HepG2 (cell line): ENCODE data around the gene GDPGP1. TPM values are rescaled to one million over a fixed set of nuclear protein-coding genes. Genes with fewer than 3 reads are reported as not detected.

Experiments used
- CREM ChIP-seq, 2 experiments: sonication (generic) in 1 of 2; formaldehyde crosslinking in 1 of 2; IDR thresholded peaks; 2 replicates each; pipeline versions ENCODE4 v1.4.0 to v1.6.1; 2016 to 2020; ENCODE audit warnings: antibody characterized with exemption in 1 of 2, mild to moderate bottlenecking in 1 of 2, missing genetic modification reagents in 1 of 2
- GZF1 ChIP-seq: sonication (generic); formaldehyde crosslinking; IDR thresholded peaks from 2 replicates; pipeline ENCODE4 v1.5.1; 2020; ENCODE audit warnings: mild to moderate bottlenecking, missing genetic modification reagents
- JUND ChIP-seq: sonication (generic); formaldehyde crosslinking; IDR thresholded peaks from 2 replicates; pipeline ENCODE4 v1.8.0; 2022; ENCODE audit warnings: mild to moderate bottlenecking, missing genetic modification reagents
- PCBP2 ChIP-seq: fragments of 200-400 bp; formaldehyde crosslinking; optimal IDR thresholded peaks from 2 replicates; pipeline ENCODE3; 2018; ENCODE audit warnings: low read length, low read depth; ENCODE audit not compliant: poor library complexity, severe bottlenecking
- SALL2 ChIP-seq: sonication (generic); formaldehyde crosslinking; IDR thresholded peaks from 2 replicates; pipeline ENCODE4 v1.8.1; 2023; ENCODE audit warnings: mild to moderate bottlenecking, missing genetic modification reagents, inconsistent platforms
- ZNF235 ChIP-seq: sonication (generic); formaldehyde crosslinking; IDR thresholded peaks from 2 replicates; pipeline ENCODE4 v1.8.1; 2023; ENCODE audit warnings: mild to moderate bottlenecking, missing genetic modification reagents, borderline replicate concordance
- ZNF256 ChIP-seq: sonication (generic); formaldehyde crosslinking; conservative IDR thresholded peaks from 2 replicates; pipeline ENCODE4 v1.4.0; 2020; ENCODE audit warnings: missing genetic modification reagents
- polyA plus RNA-seq, 8 experiments: library from polyadenylated mRNA; depleted of rRNA in 3 of 8; stranded (reverse) in 7 of 8; unstranded in 1 of 8; fragments of >200 nt; fragmentation: Illumina TruSeq in 4 of 8; extraction: Trizol in 4 of 8; gene quantifications; 2 replicates each; pipeline versions ENCODE4 v1.2.1 to v1.2.3, GENCODE V29; 2011 to 2016; ENCODE audit warnings: low read depth in 4 of 8, missing spikeins in 1 of 8, mixed read lengths in 1 of 8; ENCODE audit not compliant: insufficient read depth in 1 of 8
- total RNA-seq, 5 experiments: library from RNA; depleted of rRNA; stranded (reverse); fragments of >200 nt; fragmentation: Illumina TruSeq; extraction: Trizol; gene quantifications; 2 replicates each; pipeline ENCODE4 v1.2.3, GENCODE V29; 2016; ENCODE audit warnings: low read depth in 1 of 5
- TF ChIP-seq, protein P1 (sequence below), 2 experiments: sonication (generic) in 1 of 2; formaldehyde crosslinking in 1 of 2; IDR thresholded peaks; 2 replicates each; pipeline versions ENCODE4 v1.6.1 to v1.9.0; 2014 to 2022; ENCODE audit warnings: antibody characterized with exemption in 1 of 2, borderline replicate concordance in 1 of 2, inconsistent platforms in 1 of 2, low read depth in 1 of 2, missing genetic modification reagents in 1 of 2
- TF ChIP-seq, protein P2 (sequence below): sonication (generic); formaldehyde crosslinking; IDR thresholded peaks from 2 replicates; pipeline ENCODE4 v1.4.0; 2020; ENCODE audit warnings: missing genetic modification reagents
- TF ChIP-seq, protein P3 (sequence below): sonication (generic); formaldehyde crosslinking; IDR thresholded peaks from 2 replicates; pipeline ENCODE4 v1.4.0; 2020; ENCODE audit warnings: mild to moderate bottlenecking, missing genetic modification reagents
- TF ChIP-seq, protein P4 (sequence below): sonication (generic); formaldehyde crosslinking; IDR thresholded peaks from 2 replicates; pipeline ENCODE4 v1.4.0; 2020; ENCODE audit warnings: mild to moderate bottlenecking, low read depth, missing genetic modification reagents
- TF ChIP-seq, protein P5 (sequence below): sonication (generic); formaldehyde crosslinking; IDR thresholded peaks from 2 replicates; pipeline ENCODE4 v1.4.0; 2020; ENCODE audit warnings: missing genetic modification reagents
- TF ChIP-seq, protein P6 (sequence below): sonication (generic); formaldehyde crosslinking; IDR thresholded peaks from 2 replicates; pipeline ENCODE4 v1.9.0; 2021; ENCODE audit warnings: missing genetic modification reagents, mild to moderate bottlenecking, borderline replicate concordance

GDPGP1 gene
- total and polyA plus RNA-seq, 2 of the 13 experiments (the other 11 are each of a cell fraction or from before 2014, with no cell fraction given): 1.5 to 4.3 TPM

DNA sequence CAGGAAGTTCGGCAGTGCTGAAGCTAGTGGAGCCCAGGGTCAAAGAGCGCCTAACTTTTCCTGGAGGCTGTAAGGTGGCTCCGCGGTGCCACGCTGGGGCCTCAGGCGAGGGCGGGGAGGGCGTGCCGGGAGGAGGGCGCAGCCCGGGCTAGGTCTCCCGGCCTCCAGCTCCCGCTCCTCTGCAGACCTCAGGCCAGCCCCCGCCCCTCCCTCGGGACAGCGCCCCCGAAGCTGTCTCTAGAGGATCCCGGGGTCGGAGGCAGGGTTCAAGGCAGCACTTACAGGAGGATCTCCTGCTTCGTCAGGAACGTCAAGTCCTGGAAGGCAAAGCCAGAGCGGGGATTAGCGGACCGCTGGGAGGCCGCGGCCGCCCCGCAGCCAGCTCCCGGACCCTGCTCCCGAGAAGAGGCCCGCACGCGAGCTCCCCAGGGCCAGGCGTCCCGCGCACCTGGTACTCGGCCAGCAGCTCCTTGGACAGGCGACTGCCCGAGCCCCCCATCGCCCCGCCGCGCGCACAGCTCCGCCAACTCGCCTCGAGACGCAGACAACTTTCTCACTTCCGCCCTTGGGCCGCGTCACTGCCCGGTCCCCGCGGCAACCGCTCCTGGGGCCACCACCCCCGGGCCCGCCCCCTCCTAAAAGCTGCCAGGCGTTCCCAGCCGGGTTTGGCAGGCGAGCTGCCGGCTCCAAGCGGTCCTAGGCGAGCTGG is 468 bp upstream of the GDPGP1 start, which contains the start of gene CIB1 (continued):
- TF ChIP-seq, protein P1, sequence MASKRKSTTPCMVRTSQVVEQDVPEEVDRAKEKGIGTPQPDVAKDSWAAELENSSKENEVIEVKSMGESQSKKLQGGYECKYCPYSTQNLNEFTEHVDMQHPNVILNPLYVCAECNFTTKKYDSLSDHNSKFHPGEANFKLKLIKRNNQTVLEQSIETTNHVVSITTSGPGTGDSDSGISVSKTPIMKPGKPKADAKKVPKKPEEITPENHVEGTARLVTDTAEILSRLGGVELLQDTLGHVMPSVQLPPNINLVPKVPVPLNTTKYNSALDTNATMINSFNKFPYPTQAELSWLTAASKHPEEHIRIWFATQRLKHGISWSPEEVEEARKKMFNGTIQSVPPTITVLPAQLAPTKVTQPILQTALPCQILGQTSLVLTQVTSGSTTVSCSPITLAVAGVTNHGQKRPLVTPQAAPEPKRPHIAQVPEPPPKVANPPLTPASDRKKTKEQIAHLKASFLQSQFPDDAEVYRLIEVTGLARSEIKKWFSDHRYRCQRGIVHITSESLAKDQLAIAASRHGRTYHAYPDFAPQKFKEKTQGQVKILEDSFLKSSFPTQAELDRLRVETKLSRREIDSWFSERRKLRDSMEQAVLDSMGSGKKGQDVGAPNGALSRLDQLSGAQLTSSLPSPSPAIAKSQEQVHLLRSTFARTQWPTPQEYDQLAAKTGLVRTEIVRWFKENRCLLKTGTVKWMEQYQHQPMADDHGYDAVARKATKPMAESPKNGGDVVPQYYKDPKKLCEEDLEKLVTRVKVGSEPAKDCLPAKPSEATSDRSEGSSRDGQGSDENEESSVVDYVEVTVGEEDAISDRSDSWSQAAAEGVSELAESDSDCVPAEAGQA (IDR thresholded peaks at IDR 0.05; ENCODE audit: low read depth): no peak
- TF ChIP-seq, protein P1 (CRISPR knock-in tag; IDR thresholded peaks at IDR 0.05; ENCODE audit: borderline replicate concordance): 0 out of 2 replicates have a peak, but pooled peaks have one; percentile 27
- TF ChIP-seq CREM (IDR thresholded peaks at IDR 0.05): no peak
- no peak for TF ChIP-seq CREM (CRISPR knock-in tag; IDR thresholded peaks at IDR 0.05)
- TF ChIP-seq GZF1 (CRISPR knock-in tag): peak; percentile 79; the same call in 1 of the 2 replicates
- TF ChIP-seq, protein P2, sequence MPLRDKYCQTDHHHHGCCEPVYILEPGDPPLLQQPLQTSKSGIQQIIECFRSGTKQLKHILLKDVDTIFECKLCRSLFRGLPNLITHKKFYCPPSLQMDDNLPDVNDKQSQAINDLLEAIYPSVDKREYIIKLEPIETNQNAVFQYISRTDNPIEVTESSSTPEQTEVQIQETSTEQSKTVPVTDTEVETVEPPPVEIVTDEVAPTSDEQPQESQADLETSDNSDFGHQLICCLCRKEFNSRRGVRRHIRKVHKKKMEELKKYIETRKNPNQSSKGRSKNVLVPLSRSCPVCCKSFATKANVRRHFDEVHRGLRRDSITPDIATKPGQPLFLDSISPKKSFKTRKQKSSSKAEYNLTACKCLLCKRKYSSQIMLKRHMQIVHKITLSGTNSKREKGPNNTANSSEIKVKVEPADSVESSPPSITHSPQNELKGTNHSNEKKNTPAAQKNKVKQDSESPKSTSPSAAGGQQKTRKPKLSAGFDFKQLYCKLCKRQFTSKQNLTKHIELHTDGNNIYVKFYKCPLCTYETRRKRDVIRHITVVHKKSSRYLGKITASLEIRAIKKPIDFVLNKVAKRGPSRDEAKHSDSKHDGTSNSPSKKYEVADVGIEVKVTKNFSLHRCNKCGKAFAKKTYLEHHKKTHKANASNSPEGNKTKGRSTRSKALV: peak; percentile 55
- TF ChIP-seq, protein P3, sequence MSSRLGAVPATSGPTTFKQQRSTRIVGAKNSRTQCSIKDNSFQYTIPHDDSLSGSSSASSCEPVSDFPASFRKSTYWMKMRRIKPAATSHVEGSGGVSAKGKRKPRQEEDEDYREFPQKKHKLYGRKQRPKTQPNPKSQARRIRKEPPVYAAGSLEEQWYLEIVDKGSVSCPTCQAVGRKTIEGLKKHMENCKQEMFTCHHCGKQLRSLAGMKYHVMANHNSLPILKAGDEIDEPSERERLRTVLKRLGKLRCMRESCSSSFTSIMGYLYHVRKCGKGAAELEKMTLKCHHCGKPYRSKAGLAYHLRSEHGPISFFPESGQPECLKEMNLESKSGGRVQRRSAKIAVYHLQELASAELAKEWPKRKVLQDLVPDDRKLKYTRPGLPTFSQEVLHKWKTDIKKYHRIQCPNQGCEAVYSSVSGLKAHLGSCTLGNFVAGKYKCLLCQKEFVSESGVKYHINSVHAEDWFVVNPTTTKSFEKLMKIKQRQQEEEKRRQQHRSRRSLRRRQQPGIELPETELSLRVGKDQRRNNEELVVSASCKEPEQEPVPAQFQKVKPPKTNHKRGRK: no peak
- TF ChIP-seq, protein P4, sequence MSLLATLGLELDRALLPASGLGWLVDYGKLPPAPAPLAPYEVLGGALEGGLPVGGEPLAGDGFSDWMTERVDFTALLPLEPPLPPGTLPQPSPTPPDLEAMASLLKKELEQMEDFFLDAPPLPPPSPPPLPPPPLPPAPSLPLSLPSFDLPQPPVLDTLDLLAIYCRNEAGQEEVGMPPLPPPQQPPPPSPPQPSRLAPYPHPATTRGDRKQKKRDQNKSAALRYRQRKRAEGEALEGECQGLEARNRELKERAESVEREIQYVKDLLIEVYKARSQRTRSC (CRISPR knock-in tag): no peak
- no peak for TF ChIP-seq JUND
- TF ChIP-seq SALL2 (CRISPR knock-in tag): no peak
- no peak for TF ChIP-seq PCBP2
- TF ChIP-seq ZNF256: no peak
- peak; percentile 81; the same call in 1 of the 2 replicates for TF ChIP-seq ZNF235 (CRISPR knock-in tag)
- TF ChIP-seq, protein P5, sequence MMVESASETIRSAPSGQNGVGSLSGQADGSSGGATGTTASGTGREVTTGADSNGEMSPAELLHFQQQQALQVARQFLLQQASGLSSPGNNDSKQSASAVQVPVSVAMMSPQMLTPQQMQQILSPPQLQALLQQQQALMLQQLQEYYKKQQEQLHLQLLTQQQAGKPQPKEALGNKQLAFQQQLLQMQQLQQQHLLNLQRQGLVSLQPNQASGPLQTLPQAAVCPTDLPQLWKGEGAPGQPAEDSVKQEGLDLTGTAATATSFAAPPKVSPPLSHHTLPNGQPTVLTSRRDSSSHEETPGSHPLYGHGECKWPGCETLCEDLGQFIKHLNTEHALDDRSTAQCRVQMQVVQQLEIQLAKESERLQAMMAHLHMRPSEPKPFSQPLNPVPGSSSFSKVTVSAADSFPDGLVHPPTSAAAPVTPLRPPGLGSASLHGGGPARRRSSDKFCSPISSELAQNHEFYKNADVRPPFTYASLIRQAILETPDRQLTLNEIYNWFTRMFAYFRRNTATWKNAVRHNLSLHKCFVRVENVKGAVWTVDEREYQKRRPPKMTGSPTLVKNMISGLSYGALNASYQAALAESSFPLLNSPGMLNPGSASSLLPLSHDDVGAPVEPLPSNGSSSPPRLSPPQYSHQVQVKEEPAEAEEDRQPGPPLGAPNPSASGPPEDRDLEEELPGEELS: 0 out of 2 replicates have a peak, but pooled peaks have one; percentile 27
- TF ChIP-seq, protein P6, sequence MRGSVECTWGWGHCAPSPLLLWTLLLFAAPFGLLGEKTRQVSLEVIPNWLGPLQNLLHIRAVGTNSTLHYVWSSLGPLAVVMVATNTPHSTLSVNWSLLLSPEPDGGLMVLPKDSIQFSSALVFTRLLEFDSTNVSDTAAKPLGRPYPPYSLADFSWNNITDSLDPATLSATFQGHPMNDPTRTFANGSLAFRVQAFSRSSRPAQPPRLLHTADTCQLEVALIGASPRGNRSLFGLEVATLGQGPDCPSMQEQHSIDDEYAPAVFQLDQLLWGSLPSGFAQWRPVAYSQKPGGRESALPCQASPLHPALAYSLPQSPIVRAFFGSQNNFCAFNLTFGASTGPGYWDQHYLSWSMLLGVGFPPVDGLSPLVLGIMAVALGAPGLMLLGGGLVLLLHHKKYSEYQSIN (CRISPR knock-in tag): no peak
